BJ (cell line): ENCODE results near the gene THAP7. TPM values are rescaled to one million over a fixed set of nuclear protein-coding genes. Genes with fewer than 3 reads are reported as not detected.

Source experiments
- CTCF ChIA-PET: fragments of 350-600 bp; formaldehyde crosslinking; extraction: SDS; loops from one replicate; lab custom pipeline; 2021; ENCODE audit warnings: antibody characterized with exemption, inconsistent platforms; lab: Yijun Ruan, JAX
- POLR2A ChIA-PET: fragments of 300-600 bp; sonication (Branson Sonifier 250); formaldehyde crosslinking; extraction: SDS; loops from one replicate; lab custom pipeline; 2021; ENCODE audit warnings: antibody characterized with exemption; lab: Charles Lee
- DNase-seq: peaks from one replicate; pipeline ENCODE4 v3.0.0-alpha.2; 2011; ENCODE audit warnings: low read depth
- H3K27me3 ChIP-seq: 2 replicates; pipeline ENCODE4 v1.6.0; 2011; ENCODE audit warnings: low read length; ENCODE audit not compliant: control insufficient read depth, insufficient read depth
- H3K36me3 ChIP-seq: 2 replicates; pipeline ENCODE4 v1.5.1; 2011; ENCODE audit warnings: low read length; ENCODE audit not compliant: control insufficient read depth, insufficient read depth
- H3K4me3 ChIP-seq: 2 replicates; pipeline ENCODE4 v1.5.1; 2011; ENCODE audit warnings: low read depth, mild to moderate bottlenecking, control low read depth, low read length
- CTCF ChIP-seq: IDR thresholded peaks from 2 replicates; pipeline ENCODE4 v1.5.1; 2011; ENCODE audit warnings: low read depth, mild to moderate bottlenecking, control low read depth, inconsistent platforms, low read length, moderate library complexity; ENCODE audit not compliant: insufficient read depth
- polyA plus RNA-seq: library from polyadenylated mRNA; depleted of rRNA; stranded (reverse); fragments of >200 nt; gene quantifications from 2 replicates; pipeline ENCODE4 v1.2.3, GENCODE V29; 2011

Gene THAP7
- polyA plus RNA-seq, 1 experiment, result 24.4 TPM

GRCh38 chr22:21022507-21022906 is 20.6 kb upstream of the THAP7 start:
- ChIA-PET CTCF (no interaction called here), POLR2A (no interaction called here)
- Histone ChIP-seq H3K36me3 (no peaks in the 10 kb centered on the region), H3K27me3 (no peaks in the 10 kb centered on the region), H3K4me3 (no peak overlapping the region)
- no peak for TF ChIP-seq CTCF
- DNase-seq, result no peak

- ChIA-PET CTCF (interaction anchor here (0.9 to 1.9 kb wide), 4 partner anchors 12 to 81 kb away, joined by 4 to 14 read pairs (median 6); partner anchors contain the start of gene SLC7A4), POLR2A (no interaction called here)
- TF ChIP-seq CTCF, result peak; percentile 53
- H3K27me3 ChIP-seq, result no peaks in the 10 kb centered on the region; the same call in 1 of the 2 replicates
- no peaks in the 10 kb centered on the region for H3K36me3 ChIP-seq
- no peak overlapping the region for H3K4me3 ChIP-seq
- DNase-seq, result no peak
These were observed 19.0 kb upstream of the THAP7 start for GRCh38 chr22:21020802-21021429.

GRCh38 chr22:21018314-21018713 is 16.4 kb upstream of the THAP7 start:
- H3K27me3 ChIP-seq, result no peaks in the 10 kb centered on the region; the same call in 1 of the 2 replicates
- no peak for DNase-seq
- no peak overlapping the region for H3K4me3 ChIP-seq
- no peaks in the 10 kb centered on the region for H3K36me3 ChIP-seq
- ChIA-PET CTCF (no interaction called here), POLR2A (no interaction called here)
- no peak for TF ChIP-seq CTCF

- H3K27me3 ChIP-seq, result no peaks in the 10 kb centered on the region; the same call in 1 of the 2 replicates
- no peak for TF ChIP-seq CTCF
- no peaks in the 10 kb centered on the region for H3K36me3 ChIP-seq
- DNase-seq, result no peak
- ChIA-PET CTCF (no interaction called here), POLR2A (no interaction called here)
- H3K4me3 ChIP-seq, result no peak overlapping the region
These were observed 14.9 kb upstream of the THAP7 start for GRCh38 chr22:21016644-21017420.

- ChIA-PET CTCF (interaction anchor here (0.7 to 1.6 kb wide), 3 partner anchors 13 to 54 kb away, joined by 3 to 4 read pairs (median 3); partner anchors contain the start of gene THAP7), POLR2A (no interaction called here)
- no peak overlapping the region; the same call in 1 of the 2 replicates for H3K4me3 ChIP-seq
- no peak for DNase-seq
- no peaks in the 10 kb centered on the region; the same call in 1 of the 2 replicates for H3K27me3 ChIP-seq
- no peaks in the 10 kb centered on the region for H3K36me3 ChIP-seq
- no peak for TF ChIP-seq CTCF
These were observed 13.6 kb upstream of the THAP7 start for GRCh38 chr22:21015466-21016006.
